Epidermal melanocyte (primary cell): ENCODE measurements around the gene FANCF.

Source experiments
- DNase-seq: peaks from one replicate; pipeline ENCODE4 v3.0.0; 2011; ENCODE audit warnings: low spot score; ENCODE audit not compliant: insufficient read length

Gene FANCF

GRCh38 chr11:22624742-22625447 lies 728 bp downstream of the FANCF start:
- no peak for DNase-seq

GRCh38 chr11:22617868-22618267 lies 7.8 kb downstream of the FANCF start:
- no peak for DNase-seq

GRCh38 chr11:22603933-22604332 lies 21.7 kb downstream of the FANCF start:
- DNase-seq, result no peak

DNA sequence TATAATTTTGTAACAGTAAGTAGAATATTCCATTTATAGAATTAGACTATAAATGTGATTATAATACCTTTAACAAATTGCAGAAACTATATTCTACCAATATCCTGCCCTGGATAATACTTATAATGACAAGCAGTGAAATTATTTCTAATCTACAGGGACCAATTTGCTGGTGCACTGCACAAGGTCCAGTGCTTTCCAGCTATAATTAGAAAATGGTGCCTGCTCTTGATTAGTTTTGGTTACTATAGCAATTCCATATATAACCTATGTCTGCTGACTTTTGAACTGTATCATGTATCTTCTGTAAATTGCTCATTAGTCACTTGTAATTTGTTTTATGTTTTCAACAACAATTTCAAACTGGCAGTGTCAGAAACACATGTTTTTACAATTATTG lies 23.1 kb downstream of the FANCF start:
- DNase-seq, result no peak

- DNase-seq, result no peak
Observed at GRCh38 chr11:22599458-22599857, 26.2 kb downstream of the FANCF start.

GRCh38 chr11:22597062-22597461 lies 28.6 kb downstream of the FANCF start:
- no peak for DNase-seq

DNA sequence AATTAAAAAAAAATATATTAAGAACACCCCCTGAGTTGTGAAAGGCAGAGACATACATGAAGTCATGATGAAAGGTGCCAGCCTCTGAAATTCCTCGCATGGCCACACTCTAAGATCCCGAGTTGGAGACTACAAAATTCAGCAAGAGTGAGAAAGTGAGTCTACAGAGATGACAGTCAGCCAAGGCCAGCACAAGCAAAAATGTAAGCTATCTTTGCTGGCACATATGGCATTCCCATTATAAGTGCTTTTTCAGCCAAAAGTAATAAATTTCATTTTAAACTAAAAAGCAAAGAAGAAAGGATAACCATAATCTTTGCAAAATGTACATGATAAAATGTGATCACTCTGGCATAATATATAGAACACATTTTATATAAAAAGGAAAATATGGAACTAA lies 40.6 kb downstream of the FANCF start:
- DNase-seq, result no peak

DNA sequence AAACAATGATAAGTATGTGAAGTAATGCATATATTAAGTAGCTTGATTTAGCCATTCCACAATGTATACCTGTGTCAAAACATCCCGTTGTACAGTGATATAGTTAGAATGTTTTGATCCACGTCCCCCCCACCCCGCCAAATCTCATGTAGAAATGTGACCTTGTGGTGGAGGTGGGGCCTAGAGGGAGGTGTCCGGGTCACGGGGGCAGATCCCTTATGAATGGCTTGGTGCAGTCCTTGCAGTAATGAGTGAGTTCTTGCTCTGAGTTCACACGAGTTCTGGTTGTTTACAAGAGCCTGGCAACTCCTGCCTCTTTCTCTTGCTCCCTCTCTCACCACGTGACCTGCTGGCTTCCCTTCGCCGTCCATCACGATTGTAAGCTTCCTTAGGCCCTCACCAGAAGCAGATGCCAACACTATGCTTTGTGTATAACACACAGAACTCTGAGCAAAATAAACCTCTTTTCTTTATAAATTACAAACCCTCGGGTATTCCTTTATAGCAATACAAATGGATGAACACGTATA lies 41.6 kb downstream of the FANCF start:
- DNase-seq, result no peak

GRCh38 chr11:22582151-22582410 lies 43.5 kb downstream of the FANCF start:
- no peak for DNase-seq

DNA sequence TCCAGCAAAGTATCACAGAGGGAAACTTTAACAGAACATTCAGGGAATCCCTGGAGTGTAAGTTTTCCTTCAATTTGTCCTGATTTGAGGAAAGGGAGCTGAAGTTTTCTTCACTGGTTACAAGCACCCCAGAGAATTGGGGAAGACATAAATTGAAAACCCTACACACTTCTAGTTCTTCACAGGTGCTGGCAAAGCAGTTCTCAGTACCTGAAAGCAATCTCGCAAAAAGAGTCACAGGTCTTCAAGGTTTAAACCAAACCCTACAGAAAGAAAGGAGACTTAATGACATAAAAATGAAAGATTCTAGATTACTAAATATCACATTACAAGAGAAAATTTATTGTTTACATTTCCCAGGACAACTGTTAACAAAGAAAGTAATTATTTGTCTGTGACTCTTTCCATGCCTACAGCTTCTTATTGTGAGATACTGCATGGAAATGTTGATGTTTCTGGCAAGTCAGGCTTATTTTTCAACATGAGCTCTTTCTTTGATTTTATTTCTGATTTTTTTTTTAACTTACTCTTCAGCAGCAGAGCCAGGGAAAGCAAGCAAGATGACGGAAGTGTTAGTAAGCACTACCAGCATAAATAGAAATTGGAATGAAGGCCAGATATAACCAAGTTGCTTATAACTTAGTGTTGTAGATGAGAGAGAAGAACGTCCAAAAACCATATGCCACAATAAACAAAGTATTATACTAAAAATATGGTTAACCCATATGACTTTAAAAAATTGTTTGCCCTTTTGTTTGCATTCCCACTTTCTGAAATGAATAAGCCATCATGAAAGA lies 44.1 kb downstream of the FANCF start:
- DNase-seq, result no peak

GRCh38 chr11:22577854-22578253 lies 47.8 kb downstream of the FANCF start:
- no peak for DNase-seq
